Smooth muscle cell of the brain vasculature (primary cell): ENCODE measurements around the gene PCMT1.
A peak's percentile ranks its signal among the peaks of the same experiment; 100 is the strongest.

ENCODE experiments used
- DNase-seq: peaks from one replicate; pipeline ENCODE4 v3.0.0-alpha.2; 2012; ENCODE audit warnings: low read depth, low spot score

Gene PCMT1

DNA sequence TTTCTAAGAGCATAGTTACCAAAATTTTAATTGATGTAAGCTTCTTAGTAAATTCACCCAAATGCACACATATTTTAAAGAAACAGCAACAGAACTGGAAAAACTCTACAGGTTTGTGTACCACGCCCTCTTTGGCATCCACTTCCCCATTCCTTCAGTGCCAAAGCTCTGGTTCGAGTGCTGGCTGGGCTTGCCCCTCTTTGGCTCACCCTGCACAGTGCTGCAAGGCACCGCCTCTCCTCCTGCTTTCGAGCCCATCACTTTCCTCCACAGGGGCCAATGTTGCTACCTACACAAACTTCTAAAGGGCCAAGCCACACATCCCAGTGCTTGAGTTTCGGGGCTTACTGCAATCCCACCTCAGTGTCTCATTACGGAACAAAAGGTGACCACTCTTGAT lies 105.0 kb downstream of the PCMT1 start:
- no peak for DNase-seq

DNA sequence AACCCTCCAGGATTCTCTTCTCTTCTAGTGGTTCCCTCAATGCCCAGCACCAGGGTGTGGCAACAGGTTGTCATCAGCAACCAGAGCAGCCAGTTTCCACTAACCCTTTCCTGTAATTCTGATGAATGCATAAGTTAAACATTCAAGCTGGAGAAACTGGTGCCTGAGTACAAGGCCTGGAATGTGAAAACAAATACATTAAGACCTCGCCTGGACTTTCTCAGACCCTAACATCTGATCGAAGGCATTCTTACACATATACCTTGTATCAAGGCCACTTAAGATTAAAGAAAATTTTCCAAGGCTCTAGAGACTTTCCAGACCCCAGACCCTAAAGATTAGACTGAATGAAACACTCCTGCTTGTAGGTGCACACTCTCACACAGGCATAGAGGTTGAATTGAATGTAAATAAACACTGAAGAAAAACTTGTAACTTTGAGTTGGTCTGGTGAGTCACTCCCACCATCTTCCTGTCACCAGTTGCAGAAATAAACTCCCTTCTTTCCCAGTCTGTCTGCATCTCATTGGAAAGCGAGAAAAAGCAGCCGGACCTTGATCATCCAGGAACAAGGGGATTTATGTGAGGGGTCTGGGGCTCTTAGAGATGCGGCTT lies 105.6 kb downstream of the PCMT1 start:
- peak; percentile 43 for DNase-seq

DNA sequence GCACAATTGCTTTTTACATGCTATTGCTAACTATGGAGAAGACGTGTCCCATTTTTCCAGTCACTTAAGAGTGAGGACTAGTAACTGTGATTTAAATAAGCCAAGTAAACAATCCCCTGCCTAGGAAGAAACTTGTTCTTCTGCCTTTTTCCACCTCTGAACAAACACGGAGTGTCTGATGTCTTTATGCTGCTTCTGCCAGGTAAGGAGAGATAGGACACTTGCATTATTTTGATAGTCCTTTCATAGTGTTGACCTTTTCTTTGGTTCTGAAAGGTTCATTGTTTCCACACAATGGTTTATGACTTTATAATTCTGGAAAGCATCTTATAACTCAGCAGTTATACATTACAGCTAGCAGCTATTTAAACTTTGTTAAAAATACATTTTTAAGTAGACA lies 106.2 kb downstream of the PCMT1 start:
- no peak for DNase-seq

DNA sequence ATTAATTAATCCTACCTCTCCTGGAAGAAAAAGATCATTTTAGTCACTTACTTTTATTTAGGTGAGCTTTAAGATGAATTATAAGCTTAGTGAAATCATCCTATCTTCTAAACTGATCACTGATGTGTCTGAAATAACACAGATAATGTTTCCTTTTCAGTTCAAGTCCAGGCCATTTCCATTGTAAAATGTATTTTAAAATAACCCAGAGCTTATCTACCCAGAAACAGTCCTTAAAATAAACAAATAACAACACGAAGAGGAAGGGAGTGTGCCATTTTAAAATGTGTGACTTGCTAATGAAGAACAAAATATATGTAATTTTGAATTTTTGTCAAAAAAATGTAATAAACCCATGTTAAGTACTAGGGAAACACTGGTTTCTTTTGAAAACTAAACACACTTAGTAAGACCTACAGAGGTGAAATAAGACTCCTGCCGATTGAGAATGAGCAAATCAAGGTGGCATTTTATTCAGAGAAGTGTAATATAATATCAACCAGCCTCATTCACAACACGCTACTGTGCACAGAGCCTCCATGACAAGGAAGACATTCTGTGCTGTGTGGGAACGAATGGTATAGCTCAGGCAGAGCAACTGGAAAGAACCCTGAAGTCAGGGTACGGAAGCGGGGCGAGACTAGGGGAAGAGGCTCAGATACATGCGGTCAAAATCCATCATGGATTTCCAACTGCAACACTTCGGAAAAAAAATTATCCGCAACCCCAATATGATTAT lies 106.9 kb downstream of the PCMT1 start:
- no peak for DNase-seq

DNA sequence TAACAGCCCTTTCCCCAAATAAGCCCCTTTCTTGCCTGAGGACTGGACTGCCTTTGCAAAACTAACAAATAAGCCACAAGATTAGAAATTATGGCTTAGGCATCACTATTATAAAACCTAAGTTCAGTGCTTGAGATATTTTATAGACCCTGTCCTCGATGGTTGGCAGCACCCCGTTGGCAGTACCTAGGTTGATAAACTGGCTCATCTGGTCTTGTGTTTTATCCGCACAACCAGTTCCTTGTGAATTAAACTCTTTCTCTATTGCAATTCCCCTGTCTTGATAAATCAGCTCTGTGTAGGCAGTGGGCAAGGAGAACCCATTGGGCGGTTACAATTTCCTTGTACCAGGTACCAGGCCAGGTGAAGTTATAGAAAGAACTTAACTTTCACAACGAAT lies 108.0 kb downstream of the PCMT1 start:
- no peak for DNase-seq

DNA sequence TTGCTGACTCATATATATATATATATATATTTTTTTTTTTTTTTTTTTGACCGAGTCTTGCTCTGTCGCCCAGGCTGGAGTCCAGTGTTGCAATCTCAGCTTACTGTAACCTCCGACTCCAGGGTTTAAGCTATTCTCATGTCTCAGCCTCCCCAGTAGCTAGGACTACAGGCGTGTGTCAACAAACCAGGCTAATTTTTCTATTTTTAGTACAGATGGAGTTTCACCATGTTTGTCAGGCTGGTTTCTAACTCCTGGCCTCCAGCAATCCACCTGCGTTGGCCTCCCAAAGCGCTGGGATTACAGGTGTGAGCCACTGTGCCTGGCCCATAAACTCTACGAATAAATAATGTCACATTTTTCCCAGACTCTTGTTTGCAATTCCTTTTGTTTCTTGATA lies 109.8 kb downstream of the PCMT1 start:
- DNase-seq, result no peak

DNA sequence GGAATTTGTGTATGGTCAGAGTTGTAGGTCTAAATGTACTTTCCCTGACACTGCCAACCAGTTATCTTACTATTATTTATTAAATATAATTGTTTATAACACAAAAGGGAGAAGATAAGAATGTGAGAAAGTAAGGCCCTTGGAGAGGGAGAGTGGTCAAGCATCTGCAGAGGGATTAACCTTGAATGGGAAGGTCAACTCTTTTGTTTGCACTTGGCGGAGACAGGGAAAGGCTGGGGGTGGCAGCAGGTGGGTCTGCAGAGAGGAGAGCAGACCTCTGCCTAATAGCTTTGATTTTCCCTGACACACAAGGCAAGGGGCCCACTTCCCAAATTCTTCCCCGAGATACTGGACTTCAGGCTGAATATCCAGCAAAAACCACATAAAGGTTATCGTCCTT lies 110.4 kb downstream of the PCMT1 start:
- no peak for DNase-seq

DNA sequence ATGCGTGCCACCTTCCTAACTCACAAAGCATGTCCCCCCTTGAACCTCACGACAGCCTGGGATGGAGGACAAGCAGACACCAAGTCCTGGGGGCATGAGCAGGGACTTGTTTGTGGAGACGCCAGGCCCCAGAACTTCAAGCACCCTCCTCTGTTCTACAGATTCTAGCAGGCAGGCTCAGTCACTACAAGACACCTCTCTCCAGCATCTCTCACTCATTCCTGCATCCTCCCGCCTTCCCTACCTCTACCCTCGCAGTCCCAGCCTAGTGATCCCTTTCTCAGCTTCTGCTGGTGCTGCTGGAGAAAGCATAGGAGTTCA lies 110.9 kb downstream of the PCMT1 start:
- DNase-seq, result no peak
